ENCODE results near the gene OR6P1. TPM values are rescaled to one million over a fixed set of nuclear protein-coding genes. Genes with fewer than 3 reads are reported as not detected.

OR6P1 gene
- total RNA-seq, 1 experiment from 2014 or later = not detected

DNA sequence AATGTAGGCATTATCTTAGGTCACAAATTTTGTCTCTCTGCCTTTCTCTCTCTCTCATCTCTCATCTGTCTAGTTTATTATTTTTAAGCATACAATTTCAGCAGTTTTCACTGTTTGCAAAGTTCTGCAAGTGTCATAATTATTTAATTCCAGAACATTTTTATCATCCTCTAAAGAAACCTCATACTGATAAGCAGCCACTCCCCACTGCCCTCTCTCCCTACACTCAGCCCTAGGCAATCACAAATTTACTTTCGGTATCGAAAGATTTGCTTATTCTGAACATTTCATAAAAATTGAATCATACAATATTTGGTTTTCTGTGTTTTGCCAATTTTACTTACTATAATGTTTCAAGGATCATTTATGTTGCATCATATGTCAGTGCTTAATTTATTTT lies 32.8 kb downstream of the OR6P1 start:
- no peaks in the 10 kb centered on the region for H3K79me2 ChIP-seq (ENCODE audit: insufficient read depth, low read length)
- H3K56ac ChIP-seq (ENCODE audit: insufficient read length, low read depth, low read length) = no peak overlapping the region
- H3K14ac ChIP-seq (ENCODE audit: insufficient read depth, low read length) = no peak overlapping the region
- no peak overlapping the region for H2BK15ac ChIP-seq (ENCODE audit: low read depth, low read length)
- no peak overlapping the region for H3K4ac ChIP-seq (ENCODE audit: low read depth, low read length)
- H3K4me1 ChIP-seq (ENCODE audit: insufficient read depth, low read length) = no peaks in the 10 kb centered on the region
- H3K27ac Mint-ChIP-seq = no peak overlapping the region
- H3K18ac ChIP-seq (ENCODE audit: insufficient read length, low read depth, low read length) = no peak overlapping the region
- DNase-seq = no peak
- no peaks in the 10 kb centered on the region for H3K4me1 Mint-ChIP-seq
- TF ChIP-seq, protein P1, sequence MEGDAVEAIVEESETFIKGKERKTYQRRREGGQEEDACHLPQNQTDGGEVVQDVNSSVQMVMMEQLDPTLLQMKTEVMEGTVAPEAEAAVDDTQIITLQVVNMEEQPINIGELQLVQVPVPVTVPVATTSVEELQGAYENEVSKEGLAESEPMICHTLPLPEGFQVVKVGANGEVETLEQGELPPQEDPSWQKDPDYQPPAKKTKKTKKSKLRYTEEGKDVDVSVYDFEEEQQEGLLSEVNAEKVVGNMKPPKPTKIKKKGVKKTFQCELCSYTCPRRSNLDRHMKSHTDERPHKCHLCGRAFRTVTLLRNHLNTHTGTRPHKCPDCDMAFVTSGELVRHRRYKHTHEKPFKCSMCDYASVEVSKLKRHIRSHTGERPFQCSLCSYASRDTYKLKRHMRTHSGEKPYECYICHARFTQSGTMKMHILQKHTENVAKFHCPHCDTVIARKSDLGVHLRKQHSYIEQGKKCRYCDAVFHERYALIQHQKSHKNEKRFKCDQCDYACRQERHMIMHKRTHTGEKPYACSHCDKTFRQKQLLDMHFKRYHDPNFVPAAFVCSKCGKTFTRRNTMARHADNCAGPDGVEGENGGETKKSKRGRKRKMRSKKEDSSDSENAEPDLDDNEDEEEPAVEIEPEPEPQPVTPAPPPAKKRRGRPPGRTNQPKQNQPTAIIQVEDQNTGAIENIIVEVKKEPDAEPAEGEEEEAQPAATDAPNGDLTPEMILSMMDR (conservative IDR thresholded peaks at IDR 0.05) = no peak
- no peak overlapping the region for H4K8ac ChIP-seq (replicated peaks; ENCODE audit: insufficient read length, low read depth, low read length)
- H2BK20ac ChIP-seq (ENCODE audit: low read depth, low read length, poor library complexity, severe bottlenecking) = no peak overlapping the region
- H3T11ph ChIP-seq (ENCODE audit: low read length) = no peak overlapping the region
- no peaks in the 10 kb centered on the region for H3K9me3 Mint-ChIP-seq
- no peak overlapping the region for H4K5ac ChIP-seq (ENCODE audit: insufficient read length, low read depth, low read length)
- no peaks in the 10 kb centered on the region for H3K27me3 ChIP-seq (ENCODE audit: insufficient read depth, low read length)
- no CpG with 5 or more reads among the region's 2 CpGs for WGBS (ENCODE audit: extremely low coverage, insufficient read length, low lambda C conversion rate)
- H3K23ac ChIP-seq (ENCODE audit: insufficient read length, low read depth, low read length) = no peak overlapping the region
- H3K79me1 ChIP-seq (ENCODE audit: insufficient read depth, low read depth, low read length, poor library complexity, severe bottlenecking) = no peaks in the 10 kb centered on the region
- H4K91ac ChIP-seq (ENCODE audit: insufficient read length, low read depth, low read length) = no peak overlapping the region
- H2AFZ ChIP-seq (ENCODE audit: low read length) = no peak overlapping the region
- H3K23me2 ChIP-seq (ENCODE audit: insufficient read length, low read depth, low read length, poor library complexity, severe bottlenecking) = no peaks in the 10 kb centered on the region
- H3K4me2 ChIP-seq (ENCODE audit: insufficient read depth, insufficient read length, low read length) = no peak overlapping the region
- no peak overlapping the region for H2AK5ac ChIP-seq (ENCODE audit: insufficient read length, low read length)
- no peaks in the 10 kb centered on the region for H4K20me1 ChIP-seq (ENCODE audit: control insufficient read depth, insufficient read depth, insufficient read length)
- H3K9ac ChIP-seq (ENCODE audit: extremely low read depth, insufficient read length, low read length) = no peak overlapping the region
- no peaks in the 10 kb centered on the region for H3K27me3 Mint-ChIP-seq (ENCODE audit: low read depth)
- H2BK12ac ChIP-seq (ENCODE audit: insufficient read length, low read depth, low read length) = no peak overlapping the region
- no peak overlapping the region for H3K4me3 Mint-ChIP-seq
- H3K36me3 Mint-ChIP-seq (ENCODE audit: insufficient read depth in 1 of 3, low read depth in 3 of 3) = no peaks in the 10 kb centered on the region
- H2BK5ac ChIP-seq (ENCODE audit: insufficient read length, low read length) = no peak overlapping the region
- H2BK120ac ChIP-seq (ENCODE audit: low read depth, low read length, poor library complexity, severe bottlenecking) = no peak overlapping the region
- H3K27ac ChIP-seq (ENCODE audit: insufficient read length, low read depth, low read length) = no peak overlapping the region
- H3K9me3 ChIP-seq (ENCODE audit: control insufficient read depth, low read depth, low read length) = no peaks in the 10 kb centered on the region
